Measurements from ENCODE around the gene MAP6D1. TPM values are rescaled to one million over a fixed set of nuclear protein-coding genes. Genes with fewer than 3 reads are reported as not detected.
A peak's percentile ranks its signal among the peaks of the same experiment; 100 is the strongest.

Gene MAP6D1
- total RNA-seq: 0.51 and 0.83 TPM in 2 replicates
- polyA plus RNA-seq: 2.1 and 3.8 TPM in 2 replicates
- polyA plus RNA-seq (2012): 1.8 and 3.8 TPM in 2 replicates
- polyA minus RNA-seq (ENCODE audit: low replicate concordance): 0.19 TPM in 1 of 2 replicates, not detected in the other

- Histone ChIP-seq H3K36me3 (ENCODE audit: control insufficient read depth, insufficient read depth, low read length) (peaks cover 3% of the 10 kb centered on the region), H3K4me3 (replicated peaks in 1 of 4; ENCODE audit: control extremely low read depth in 1 of 4, insufficient read depth in 1 of 4, low read depth in 3 of 4, low read length in 4 of 4) (peak within 1 kb of the TSS; percentile 50 to 65 (median 62)), H3K27ac (ENCODE audit: insufficient read depth, low read length) (peak within 1 kb of the TSS; percentile 13), H3K9me3 (ENCODE audit: control insufficient read depth, insufficient read depth, low read depth, low read length) (no peaks in the 10 kb centered on the region), H3K4me1 (ENCODE audit: control insufficient read depth, extremely low read depth, insufficient read depth, low read length) (peaks cover 4% of the 10 kb centered on the region), H3K79me2 (ENCODE audit: control insufficient read depth, insufficient read depth, low read length) (no peaks in the 10 kb centered on the region), H3K4me2 (ENCODE audit: extremely low read depth, insufficient read depth, low read length) (peak within 1 kb of the TSS; percentile 79), H3K27me3 (ENCODE audit: control insufficient read depth, insufficient read depth, low read length) (no peaks in the 10 kb centered on the region), H3K9ac (ENCODE audit: insufficient read depth, low read length) (peak within 1 kb of the TSS; percentile 39), H2AFZ (ENCODE audit: low read length) (peak within 1 kb of the TSS; percentile 78), H4K20me1 (ENCODE audit: control insufficient read depth, extremely low read depth, insufficient read depth, low read length) (no peaks in the 10 kb centered on the region)
- peak; percentile 38 to 49 for DNase-seq (ENCODE audit: low read depth in 2 of 2)
- TF ChIP-seq EZH2 (IDR thresholded peaks at IDR 0.05; ENCODE audit: low read length, missing control alignments) (no peak), CTCF (conservative IDR thresholded peaks at IDR 0.05 in 1 of 2, IDR thresholded peaks at IDR 0.05 in 1 of 2; ENCODE audit: low read depth in 1 of 2, low read length in 2 of 2) (peak; percentile 6 to 34)
Observed at GRCh38 chr3:183825456-183826161, at the start of gene MAP6D1. TSS of gene MAP6D1 (minus strand) at chr3:183825577. CDS start at chr3:183825547, 30 bp downstream.

- Histone ChIP-seq H3K27me3 (ENCODE audit: control insufficient read depth, insufficient read depth, low read length) (no peaks in the 10 kb centered on the region), H3K79me2 (ENCODE audit: control insufficient read depth, insufficient read depth, low read length) (peaks cover 40% of the 10 kb centered on the region), H3K4me2 (ENCODE audit: extremely low read depth, insufficient read depth, low read length) (no peak overlapping the region), H2AFZ (ENCODE audit: low read length) (no peak overlapping the region), H3K27ac (ENCODE audit: insufficient read depth, low read length) (no peak overlapping the region), H3K4me3 (replicated peaks in 1 of 4; ENCODE audit: control extremely low read depth in 1 of 4, insufficient read depth in 1 of 4, low read depth in 3 of 4, low read length in 4 of 4) (no peak overlapping the region), H3K9ac (ENCODE audit: insufficient read depth, low read length) (no peak overlapping the region), H3K4me1 (ENCODE audit: control insufficient read depth, extremely low read depth, insufficient read depth, low read length) (no peaks in the 10 kb centered on the region), H3K9me3 (ENCODE audit: control insufficient read depth, insufficient read depth, low read depth, low read length) (no peaks in the 10 kb centered on the region), H4K20me1 (ENCODE audit: control insufficient read depth, extremely low read depth, insufficient read depth, low read length) (peaks cover 5% of the 10 kb centered on the region), H3K36me3 (ENCODE audit: control insufficient read depth, insufficient read depth, low read length) (no peaks in the 10 kb centered on the region)
- TF ChIP-seq CTCF (conservative IDR thresholded peaks at IDR 0.05 in 1 of 2, IDR thresholded peaks at IDR 0.05 in 1 of 2; ENCODE audit: low read depth in 1 of 2, low read length in 2 of 2) (no peak), EZH2 (IDR thresholded peaks at IDR 0.05; ENCODE audit: low read length, missing control alignments) (no peak)
- no peak for DNase-seq (ENCODE audit: low read depth in 2 of 2)
Observed at GRCh38 chr3:183873914-183874313, 48.5 kb upstream of the MAP6D1 start.

- peaks cover 5% of the 10 kb centered on the region for H4K20me1 ChIP-seq (ENCODE audit: control insufficient read depth, extremely low read depth, insufficient read depth, low read length)
- H3K27ac ChIP-seq (ENCODE audit: insufficient read depth, low read length): no peak overlapping the region
- H3K79me2 ChIP-seq (ENCODE audit: control insufficient read depth, insufficient read depth, low read length): peaks cover 32% of the 10 kb centered on the region
- DNase-seq (ENCODE audit: low read depth in 2 of 2): no peak
- peaks cover 2% of the 10 kb centered on the region for H3K36me3 ChIP-seq (ENCODE audit: control insufficient read depth, insufficient read depth, low read length)
- H3K4me3 ChIP-seq (replicated peaks in 1 of 4; ENCODE audit: control extremely low read depth in 1 of 4, insufficient read depth in 1 of 4, low read depth in 3 of 4, low read length in 4 of 4): no peak overlapping the region
- no peak for TF ChIP-seq EZH2 (IDR thresholded peaks at IDR 0.05; ENCODE audit: low read length, missing control alignments)
- no peak for TF ChIP-seq CTCF (conservative IDR thresholded peaks at IDR 0.05 in 1 of 2, IDR thresholded peaks at IDR 0.05 in 1 of 2; ENCODE audit: low read depth in 1 of 2, low read length in 2 of 2)
- no peak overlapping the region for H2AFZ ChIP-seq (ENCODE audit: low read length)
- H3K9me3 ChIP-seq (ENCODE audit: control insufficient read depth, insufficient read depth, low read depth, low read length): no peaks in the 10 kb centered on the region
- no peaks in the 10 kb centered on the region for H3K4me1 ChIP-seq (ENCODE audit: control insufficient read depth, extremely low read depth, insufficient read depth, low read length)
- no peak overlapping the region for H3K4me2 ChIP-seq (ENCODE audit: extremely low read depth, insufficient read depth, low read length)
- H3K27me3 ChIP-seq (ENCODE audit: control insufficient read depth, insufficient read depth, low read length): no peaks in the 10 kb centered on the region
- H3K9ac ChIP-seq (ENCODE audit: insufficient read depth, low read length): no peak overlapping the region
Observed at GRCh38 chr3:183871541-183871940, 46.2 kb upstream of the MAP6D1 start.

Measured in fibroblast of lung (primary cell).